ENCODE results near the gene GPR155. TPM values are rescaled to one million over a fixed set of nuclear protein-coding genes. Genes with fewer than 3 reads are reported as not detected.
A peak's percentile ranks its signal among the peaks of the same experiment; 100 is the strongest.

Gene GPR155
- polyA plus RNA-seq (2012; ENCODE audit: insufficient read depth, insufficient read length): 3.9 TPM

- DNase-seq (ENCODE audit: low read depth, low spot score): no peak
Observed at GRCh38 chr2:174486563-174487107, at the start of gene GPR155. GPR155 (minus strand) TSS chr2:174487029; CDS start chr2:174481956, 5,073 bp downstream.

DNA sequence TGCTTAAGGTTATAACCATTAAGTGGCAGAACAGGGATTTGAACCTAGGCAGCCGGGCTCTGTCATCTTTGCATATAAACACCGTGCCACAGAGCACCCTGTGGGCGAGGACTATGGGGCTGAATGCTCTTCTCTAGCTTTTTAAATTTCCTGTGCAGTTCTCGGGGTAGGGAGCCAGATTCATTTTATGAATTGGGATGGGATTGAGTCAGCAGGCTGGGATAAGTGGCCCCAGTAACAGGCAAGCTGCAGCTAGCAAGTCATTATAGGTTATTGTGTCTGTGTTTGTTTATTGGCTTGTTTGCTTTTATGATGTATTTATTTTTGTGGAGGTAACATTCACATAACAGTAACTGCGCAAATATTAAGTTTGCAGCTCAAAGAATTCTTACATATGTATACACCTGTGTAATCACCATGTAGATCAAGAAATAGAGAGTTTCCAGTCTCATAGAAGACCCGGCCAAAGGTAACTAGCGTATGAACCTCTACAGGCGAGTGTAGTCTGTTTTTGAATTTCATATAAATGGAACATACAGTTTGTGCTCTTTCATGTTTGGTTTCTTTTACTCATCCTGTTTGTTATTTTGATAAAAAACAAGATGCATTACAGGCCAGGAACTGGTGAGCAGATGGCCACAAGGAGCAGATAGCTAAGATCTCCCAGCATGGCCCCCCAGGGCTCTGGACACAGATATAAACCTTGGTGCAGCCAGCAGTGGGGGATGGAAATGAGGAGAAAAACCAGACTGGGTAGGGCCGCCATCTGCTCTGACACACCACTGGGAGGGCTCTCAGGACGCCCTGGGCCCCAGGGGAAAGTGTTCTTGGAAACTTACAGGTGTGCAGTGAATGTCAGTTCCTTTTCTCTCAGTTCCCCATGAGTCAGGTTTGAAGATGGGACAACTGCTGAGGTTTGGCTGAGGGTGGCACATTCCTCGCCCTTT is 49.2 kb upstream of the GPR155 start:
- no peak overlapping the region for H3K4me3 ChIP-seq (ENCODE audit: low read length)
- DNase-seq (ENCODE audit: low read depth, low spot score): no peak

More at GRCh38 chr2:174486563-174487107, at the start of gene GPR155:
- H3K4me3 ChIP-seq (ENCODE audit: low read length): peak within 1 kb of the TSS; percentile 76

- no peak for DNase-seq (ENCODE audit: low read depth, low spot score)
- H3K4me3 ChIP-seq (ENCODE audit: low read length): no peak overlapping the region
Observed at GRCh38 chr2:174535083-174535482, 48.3 kb upstream of the GPR155 start.

DNA sequence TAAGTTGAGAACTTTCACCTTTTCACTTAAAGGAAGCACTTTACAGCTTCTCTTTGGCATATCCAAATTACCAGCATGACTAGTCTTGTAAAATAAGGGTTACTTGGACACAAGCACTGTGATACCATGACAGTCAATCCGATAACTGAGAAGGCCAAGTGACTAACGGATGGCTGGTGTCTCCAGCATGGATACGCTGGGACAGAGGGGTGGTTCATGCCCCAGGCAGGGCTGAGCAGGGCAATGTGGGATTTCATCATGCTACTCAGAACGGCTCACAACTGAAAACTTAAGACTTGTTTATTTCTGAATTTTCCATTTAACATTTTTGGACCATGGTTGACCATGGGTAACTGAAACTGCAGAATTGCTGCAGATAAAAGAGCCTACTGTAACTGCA is 43.1 kb upstream of the GPR155 start:
- DNase-seq (ENCODE audit: low read depth, low spot score): no peak
- no peak overlapping the region for H3K4me3 ChIP-seq (ENCODE audit: low read length)

DNA sequence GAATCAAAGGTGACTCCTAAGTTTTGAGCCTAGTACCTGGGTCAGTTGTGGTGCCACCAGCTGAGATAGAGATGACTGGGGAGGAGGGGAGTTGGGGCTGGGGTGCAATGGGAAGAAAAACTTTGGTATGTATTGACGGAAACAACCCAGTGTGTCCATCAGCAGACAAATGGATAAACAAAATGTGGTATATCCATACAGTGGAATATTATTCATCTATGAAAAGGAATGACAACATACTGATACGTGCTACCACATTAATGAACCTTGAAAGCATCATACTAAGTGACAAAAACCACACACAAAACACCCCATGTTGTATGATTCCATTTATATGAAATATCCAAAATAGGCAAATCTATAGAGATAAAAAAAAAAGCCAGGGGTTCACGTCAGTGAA is 41.1 kb upstream of the GPR155 start:
- H3K4me3 ChIP-seq (ENCODE audit: low read length): no peak overlapping the region
- DNase-seq (ENCODE audit: low read depth, low spot score): no peak

DNA sequence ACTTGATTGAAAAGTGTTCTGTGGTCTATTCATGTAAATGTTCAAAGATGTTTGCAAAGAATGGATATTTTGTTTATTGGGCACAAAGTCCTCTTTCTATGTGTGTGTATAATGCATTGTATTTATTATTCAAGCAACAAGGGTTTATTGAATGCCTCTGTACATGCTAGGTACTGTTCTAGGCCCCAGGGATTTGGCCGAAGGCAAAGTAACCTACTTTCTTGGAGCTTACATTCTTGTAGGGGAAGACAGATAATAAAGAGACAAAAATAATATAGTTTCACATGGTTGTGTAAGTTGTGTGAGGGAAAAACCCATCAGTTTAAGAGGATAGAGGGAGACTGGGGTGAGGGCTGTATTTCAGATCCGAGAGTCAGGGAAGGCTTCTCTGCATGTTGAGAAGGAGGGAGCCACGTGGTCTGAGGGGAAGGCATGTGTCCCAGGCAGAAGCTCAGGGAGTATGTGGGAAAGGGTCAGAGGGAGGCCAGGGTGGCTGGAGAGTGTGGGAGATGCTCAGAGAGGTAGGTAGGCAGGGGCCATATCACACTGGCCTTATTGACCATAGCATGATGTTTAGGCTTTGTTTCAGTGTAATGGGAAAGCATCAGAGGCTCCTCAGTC is 40.4 kb upstream of the GPR155 start:
- H3K4me3 ChIP-seq (ENCODE audit: low read length): no peak overlapping the region
- no peak for DNase-seq (ENCODE audit: low read depth, low spot score)

DNA sequence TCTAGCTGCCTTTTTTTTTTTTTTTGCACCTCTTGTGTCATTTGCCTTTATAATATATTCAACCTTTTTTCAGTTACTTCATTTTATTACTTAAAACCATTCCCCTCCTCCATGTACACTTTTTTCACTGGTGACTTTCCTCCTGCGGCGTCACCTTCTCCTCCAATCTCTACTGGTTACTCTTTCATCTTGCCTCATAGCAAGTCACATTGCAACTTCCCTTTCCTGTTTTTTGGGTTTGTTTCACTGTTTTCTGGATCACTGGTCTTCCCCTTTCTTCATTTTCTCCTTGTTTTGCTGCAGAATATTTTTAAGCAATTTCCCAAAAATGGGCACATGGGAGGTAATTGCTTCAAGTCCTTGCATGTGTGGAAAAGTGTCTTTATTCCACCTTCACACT is 37.7 kb upstream of the GPR155 start:
- DNase-seq (ENCODE audit: low read depth, low spot score): no peak

GRCh38 chr2:174522553-174522952 is 35.7 kb upstream of the GPR155 start:
- no peak overlapping the region for H3K4me3 ChIP-seq (ENCODE audit: low read length)
- DNase-seq (ENCODE audit: low read depth, low spot score): no peak

More for the DNA sequence above, 37.7 kb upstream of the GPR155 start:
- H3K4me3 ChIP-seq (ENCODE audit: low read length): no peak overlapping the region

DNA sequence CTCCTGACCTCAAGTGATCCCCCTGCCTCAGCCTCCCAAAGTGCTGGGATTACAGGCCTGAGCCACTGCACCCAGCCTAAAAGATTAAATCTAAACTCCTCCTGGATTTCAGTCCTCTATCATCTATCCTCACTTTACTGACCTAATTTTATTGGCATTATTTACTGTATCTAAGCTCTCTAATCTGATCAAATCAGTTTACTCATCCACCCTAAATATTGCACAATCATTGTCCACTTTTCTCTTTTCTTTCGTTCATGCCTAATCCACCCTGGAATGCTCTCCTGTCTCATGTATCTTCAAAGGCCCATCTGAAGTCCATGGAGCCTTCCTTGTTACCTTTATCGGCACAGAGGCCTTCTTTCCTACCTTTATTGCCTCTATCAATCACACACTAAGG is 31.6 kb upstream of the GPR155 start:
- no peak for DNase-seq (ENCODE audit: low read depth, low spot score)
- no peak overlapping the region for H3K4me3 ChIP-seq (ENCODE audit: low read length)

- DNase-seq (ENCODE audit: low read depth, low spot score): no peak
- H3K4me3 ChIP-seq (ENCODE audit: low read length): no peak overlapping the region
Observed at GRCh38 chr2:174516501-174517378, 29.9 kb upstream of the GPR155 start.

- no peak overlapping the region for H3K4me3 ChIP-seq (ENCODE audit: low read length)
- DNase-seq (ENCODE audit: low read depth, low spot score): no peak
Observed at GRCh38 chr2:174512345-174512744, 25.5 kb upstream of the GPR155 start.

- no peak for DNase-seq (ENCODE audit: low read depth, low spot score)
- H3K4me3 ChIP-seq (ENCODE audit: low read length): no peak overlapping the region
Observed at GRCh38 chr2:174511580-174512260, 24.9 kb upstream of the GPR155 start.

- peak; percentile 52 for DNase-seq (ENCODE audit: low read depth, low spot score)
- H3K4me3 ChIP-seq (ENCODE audit: low read length): no peak overlapping the region
Observed at GRCh38 chr2:174510583-174511189, 23.9 kb upstream of the GPR155 start.

DNA sequence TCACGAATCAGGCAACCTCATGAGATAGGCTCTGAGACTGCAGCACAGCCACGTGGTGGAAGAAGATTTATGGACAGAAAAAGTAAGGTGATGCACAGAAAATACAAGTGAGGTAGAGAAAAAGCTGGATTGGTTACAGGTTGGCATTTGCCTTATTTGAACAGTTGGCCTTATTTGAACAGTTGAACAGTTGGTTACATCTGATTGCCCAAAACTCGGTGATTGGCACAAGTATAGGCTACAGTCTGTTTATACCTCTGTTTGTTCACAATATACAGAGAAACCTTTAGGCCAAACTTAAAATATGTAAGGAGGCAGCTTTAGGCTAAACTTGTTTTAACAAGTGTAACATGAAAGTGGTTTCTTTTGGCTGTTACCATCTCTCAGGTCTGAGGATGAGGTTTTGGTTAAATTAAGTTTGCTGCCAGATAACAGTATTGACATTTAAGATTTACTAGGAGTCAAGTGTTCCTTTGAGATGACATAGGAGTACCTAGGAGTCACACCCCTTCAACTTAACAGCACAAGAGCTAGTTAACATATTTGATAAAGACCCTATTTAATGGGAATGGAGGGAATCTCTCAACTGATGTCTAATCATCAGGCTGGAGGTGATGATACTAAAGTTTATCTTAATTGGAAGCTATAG is 16.5 kb upstream of the GPR155 start:
- H3K4me3 ChIP-seq (ENCODE audit: low read length): no peak overlapping the region
- no peak for DNase-seq (ENCODE audit: low read depth, low spot score)

DNA sequence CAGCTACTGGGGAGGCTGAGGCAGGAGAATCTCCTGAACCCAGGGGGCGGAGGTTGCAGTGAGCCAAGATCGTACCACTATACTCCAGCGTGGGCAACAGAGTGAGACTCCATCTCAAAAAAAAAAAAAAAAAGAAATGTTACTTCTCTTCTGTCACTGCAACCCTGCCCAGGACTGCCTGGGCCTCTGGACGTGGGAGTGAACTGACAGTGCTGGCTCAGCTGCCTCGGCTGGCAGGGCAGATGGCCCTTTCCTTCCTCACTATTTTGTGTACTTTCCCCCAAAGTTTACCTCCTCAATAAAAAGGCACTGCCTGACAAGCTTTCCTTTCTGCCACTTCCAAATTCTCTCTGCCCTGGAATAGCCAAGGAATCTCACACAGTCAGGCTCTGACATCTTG is 12.5 kb upstream of the GPR155 start:
- H3K4me3 ChIP-seq (ENCODE audit: low read length): no peak overlapping the region
- no peak for DNase-seq (ENCODE audit: low read depth, low spot score)

DNA sequence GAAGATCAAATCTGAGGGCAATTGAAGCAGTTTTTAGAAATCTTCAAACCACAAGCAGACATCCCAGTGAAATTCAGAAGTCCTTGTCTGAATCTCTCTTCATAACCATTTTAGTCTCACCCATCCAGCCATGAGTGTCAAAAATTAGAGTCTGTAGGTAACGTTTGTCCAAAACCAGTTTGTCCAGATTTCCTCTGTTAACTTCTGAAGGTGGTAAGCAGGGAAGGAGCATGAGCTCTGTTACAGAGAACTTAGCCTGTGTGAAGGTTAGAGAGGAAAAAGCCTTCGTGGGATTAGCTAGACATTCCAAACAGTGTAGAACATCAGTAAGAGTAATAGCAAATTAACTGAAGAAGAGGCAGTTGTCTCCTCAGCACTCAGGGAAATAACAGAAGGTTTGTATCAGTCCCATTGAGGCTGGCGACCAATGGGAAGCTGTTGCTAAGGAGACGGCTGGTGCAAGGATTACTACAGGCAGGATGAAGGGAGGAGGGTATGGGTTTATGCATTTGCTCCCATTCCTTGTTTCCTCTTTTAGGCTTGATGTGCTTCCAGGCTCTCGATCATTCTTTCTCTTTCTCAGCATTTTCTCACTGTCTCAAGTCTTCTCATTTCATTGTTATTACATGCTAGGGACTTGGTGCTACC is 8.7 kb upstream of the GPR155 start:
- H3K4me3 ChIP-seq (ENCODE audit: low read length): no peak overlapping the region
- no peak for DNase-seq (ENCODE audit: low read depth, low spot score)

Data from Jurkat, Clone E6-1 (cell line).